ENCODE data around the gene HSPG2. TPM values are rescaled to one million over a fixed set of nuclear protein-coding genes. Genes with fewer than 3 reads are reported as not detected.

HSPG2 gene
- total RNA-seq, 5 donors from 2014 or later (not counting 1 experiment from before 2014, with no cell fraction given) = 4.4 to 9.3 (median 7.9) TPM

DNA sequence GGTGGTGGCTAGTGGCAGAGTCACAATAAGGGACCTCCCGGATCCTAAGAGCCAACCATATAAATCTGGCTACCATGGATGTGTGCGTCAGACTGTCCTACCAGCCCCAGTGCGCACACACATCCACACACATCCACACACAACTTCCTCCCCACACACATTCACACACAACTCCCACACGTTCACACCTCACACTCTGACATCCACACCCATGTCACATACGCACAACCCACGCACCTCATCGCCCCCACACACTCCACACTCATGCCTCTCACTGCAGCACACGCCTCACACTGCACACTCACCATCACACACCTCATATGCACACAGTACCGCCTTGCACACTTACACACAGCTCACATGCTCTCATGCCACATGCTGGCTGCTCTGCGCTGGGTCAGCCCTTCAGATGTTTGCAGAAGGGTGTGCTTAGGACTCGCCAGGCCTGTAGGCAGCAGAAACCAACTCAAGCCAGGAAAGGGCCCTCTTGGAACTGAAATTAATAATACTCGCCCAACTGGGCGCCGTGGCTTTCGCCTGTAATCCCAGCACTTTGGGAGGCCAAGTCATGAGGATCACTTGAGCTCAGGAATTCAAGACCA is 122.0 kb downstream of the HSPG2 start:
- peak overlapping the region; percentile 44 to 61 (median 48) for H3K4me3 Mint-ChIP-seq
- no peak overlapping the region for H3K27ac ChIP-seq (ENCODE audit: low read length)

DNA sequence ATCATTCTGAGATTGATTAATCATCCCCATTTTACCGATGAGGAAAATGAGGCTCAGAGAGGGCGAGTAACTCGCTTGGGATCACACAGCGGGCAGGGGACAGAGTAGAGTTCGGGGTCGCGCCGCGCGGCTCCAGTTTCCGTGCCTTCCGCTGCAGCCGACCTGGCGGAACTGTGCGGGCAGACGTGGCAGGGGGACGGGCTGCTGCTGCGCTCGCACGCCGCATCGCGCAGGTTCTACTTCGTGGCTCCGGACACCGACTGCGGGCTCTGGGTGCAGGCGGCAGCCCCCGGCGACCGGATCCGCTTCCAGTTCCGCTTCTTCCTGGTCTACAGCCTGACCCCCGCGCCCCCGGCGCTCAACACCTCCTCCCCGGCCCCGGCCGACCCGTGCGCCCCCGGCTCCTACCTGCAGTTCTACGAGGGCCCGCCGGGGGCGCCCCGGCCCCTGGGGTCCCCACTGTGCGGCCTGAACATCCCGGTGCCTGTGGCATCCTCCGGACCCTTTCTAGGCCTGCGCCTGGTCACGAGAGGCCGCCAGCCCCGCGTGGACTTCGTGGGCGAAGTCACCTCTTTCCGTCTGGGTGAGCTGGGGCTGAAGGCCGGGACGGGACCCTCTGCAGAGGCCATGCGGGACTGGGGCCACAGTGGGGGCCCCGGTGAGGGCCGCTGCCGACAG is 122.7 kb downstream of the HSPG2 start:
- peaks cover 6 to 12% (median 6%) of the 10 kb centered on the region in 3 donors for H3K4me1 Mint-ChIP-seq

More for the DNA sequence above, 122.0 kb downstream of the HSPG2 start:
- Mint-ChIP-seq H3K27me3 (peaks cover 3 to 31% of the 10 kb centered on the region in 2 donors), H3K27ac (no peak overlapping the region), H3K9me3 (no peaks in the 10 kb centered on the region), H3K4me1 (peaks cover 6 to 12% (median 6%) of the 10 kb centered on the region in 3 donors), H3K36me3 (no peaks in the 10 kb centered on the region)
- 87% methylated on average over 15 of the region's 15 CpGs for WGBS (ENCODE audit: insufficient coverage)
- no peaks in the 10 kb centered on the region for H3K36me3 ChIP-seq (ENCODE audit: control insufficient read depth in 2 of 2, extremely low read depth in 1 of 2, insufficient read depth in 1 of 2, low read length in 1 of 2)
- H3K4me3 ChIP-seq (ENCODE audit: control insufficient read depth in 1 of 2, extremely low read depth in 1 of 2, low read length in 1 of 2) = no peak overlapping the region
- no peaks in the 10 kb centered on the region for H3K9me3 ChIP-seq
- peaks cover 0 to 10% of the 10 kb centered on the region in 2 experiments for H3K4me1 ChIP-seq (ENCODE audit: control insufficient read depth in 1 of 2, extremely low read depth in 1 of 2, insufficient read depth in 2 of 2, low read length in 2 of 2)
- ChIA-PET POLR2A (no interaction called here), CTCF (no interaction called here)
- peaks cover 3 to 49% of the 10 kb centered on the region in 2 experiments for H3K27me3 ChIP-seq (replicated peaks in 1 of 2; ENCODE audit: control insufficient read depth in 2 of 2, extremely low read depth in 1 of 2, insufficient read depth in 2 of 2, low read length in 1 of 2)
- no peak for ATAC-seq (replicated peaks in 1 of 4)
- DNase-seq = no peak

DNA sequence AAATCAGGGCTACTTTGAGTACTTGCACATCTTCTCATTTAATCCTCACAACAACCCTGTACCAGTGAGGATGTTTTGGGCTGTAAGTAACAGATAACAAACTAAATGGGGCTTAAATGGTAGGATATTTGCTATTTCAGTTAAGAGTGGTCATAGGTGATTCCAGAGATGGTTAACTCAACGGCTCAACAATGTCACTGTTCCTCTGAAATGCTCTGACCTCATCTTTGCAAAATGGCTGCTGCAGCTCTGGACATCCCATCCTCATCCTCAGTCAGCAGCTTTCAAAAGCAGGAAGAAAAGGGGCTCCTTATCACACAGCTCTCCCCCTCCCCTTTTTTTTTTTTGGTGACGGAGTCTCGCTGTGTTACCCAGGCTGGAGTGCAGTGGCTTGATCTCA is 123.6 kb downstream of the HSPG2 start:
- H3K36me3 ChIP-seq (ENCODE audit: control insufficient read depth in 2 of 2, extremely low read depth in 1 of 2, insufficient read depth in 1 of 2, low read length in 1 of 2) = no peaks in the 10 kb centered on the region
- Mint-ChIP-seq H3K4me1 (peaks cover 5 to 11% (median 6%) of the 10 kb centered on the region in 3 donors), H3K27me3 (peaks cover 3 to 31% of the 10 kb centered on the region in 2 donors), H3K4me3 (peak overlapping the region in 1 of 3 donors; percentile 21), H3K36me3 (no peaks in the 10 kb centered on the region), H3K9me3 (no peaks in the 10 kb centered on the region), H3K27ac (no peak overlapping the region)
- peak overlapping the region in 1 of 2 donors; percentile 20 for H3K4me3 ChIP-seq (ENCODE audit: control insufficient read depth in 1 of 2, extremely low read depth in 1 of 2, low read length in 1 of 2)
- DNase-seq (no peak), ATAC-seq (replicated peaks in 1 of 4) (no peak)
- CTCF ChIA-PET = interaction anchor here in 1 of 2 donors (0.7 kb wide), 1 partner anchor 129 kb away, joined by 5 read pairs; no protein-coding TSS in a partner anchor
- no peak overlapping the region for H3K27ac ChIP-seq (ENCODE audit: low read length)
- no peaks in the 10 kb centered on the region for H3K9me3 ChIP-seq
- peaks cover 0 to 10% of the 10 kb centered on the region in 2 experiments for H3K4me1 ChIP-seq (ENCODE audit: control insufficient read depth in 1 of 2, extremely low read depth in 1 of 2, insufficient read depth in 2 of 2, low read length in 2 of 2)
- peaks cover 3 to 55% of the 10 kb centered on the region in 2 experiments for H3K27me3 ChIP-seq (replicated peaks in 1 of 2; ENCODE audit: control insufficient read depth in 2 of 2, extremely low read depth in 1 of 2, insufficient read depth in 2 of 2, low read length in 1 of 2)
- WGBS (ENCODE audit: insufficient coverage) = 100% methylated on average over 1 of the region's 3 CpGs
- POLR2A ChIA-PET = no interaction called here

More for the DNA sequence above, 122.7 kb downstream of the HSPG2 start:
- Mint-ChIP-seq H3K27ac (no peak overlapping the region), H3K36me3 (no peaks in the 10 kb centered on the region), H3K27me3 (peaks cover 3 to 31% of the 10 kb centered on the region in 2 donors), H3K9me3 (no peaks in the 10 kb centered on the region), H3K4me3 (peak overlapping the region; percentile 46 to 61 (median 58))
- 14% methylated on average over 61 of the region's 65 CpGs for WGBS (ENCODE audit: insufficient coverage)
- Histone ChIP-seq H3K36me3 (ENCODE audit: control insufficient read depth in 2 of 2, extremely low read depth in 1 of 2, insufficient read depth in 1 of 2, low read length in 1 of 2) (no peaks in the 10 kb centered on the region), H3K4me3 (ENCODE audit: control insufficient read depth in 1 of 2, extremely low read depth in 1 of 2, low read length in 1 of 2) (peak overlapping the region; percentile 25), H3K9me3 (no peaks in the 10 kb centered on the region), H3K27ac (ENCODE audit: low read length) (no peak overlapping the region), H3K27me3 (replicated peaks in 1 of 2; ENCODE audit: control insufficient read depth in 2 of 2, extremely low read depth in 1 of 2, insufficient read depth in 2 of 2, low read length in 1 of 2) (peaks cover 3 to 52% of the 10 kb centered on the region in 2 experiments), H3K4me1 (ENCODE audit: control insufficient read depth in 1 of 2, extremely low read depth in 1 of 2, insufficient read depth in 2 of 2, low read length in 2 of 2) (peaks cover 0 to 10% of the 10 kb centered on the region in 2 experiments)
- ATAC-seq (replicated peaks in 1 of 4) (peak; percentile 67 to 83 (median 77)), DNase-seq (peak in 26 of 35 experiments; percentile 2 to 38 (median 18))
- ChIA-PET POLR2A (no interaction called here), CTCF (no interaction called here)

DNA sequence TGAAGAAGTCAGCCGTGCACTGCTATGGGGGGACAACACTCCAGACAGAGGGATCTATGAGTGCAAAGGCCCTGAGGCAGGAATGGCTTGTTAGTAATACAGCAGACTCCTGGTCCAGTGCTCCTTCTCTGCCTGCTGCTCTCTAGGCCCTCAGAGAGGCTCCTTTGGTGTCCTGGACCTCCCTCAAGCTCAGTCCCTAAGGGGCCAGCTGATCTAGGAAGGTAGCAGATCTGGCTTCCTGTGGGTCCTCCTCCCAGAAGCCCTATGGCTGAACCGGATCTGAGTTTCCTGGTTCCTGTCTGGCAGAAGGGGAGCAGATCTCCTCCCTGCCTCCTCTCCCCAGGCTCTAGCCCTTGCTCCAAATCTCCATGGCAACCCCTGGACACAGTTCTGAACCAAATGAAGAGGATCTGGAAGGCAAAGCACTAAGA is 125.2 kb downstream of the HSPG2 start, which contains the start of gene LDLRAD2:
LDLRAD2 (plus strand) TSS at position 391 of the 431 bp plus-strand sequence. CDS start 187 bp downstream, outside the sequence.
- no peaks in the 10 kb centered on the region for H3K36me3 ChIP-seq (ENCODE audit: control insufficient read depth in 2 of 2, extremely low read depth in 1 of 2, insufficient read depth in 1 of 2, low read length in 1 of 2)
- Mint-ChIP-seq H3K4me1 (peaks cover 2 to 7% (median 6%) of the 10 kb centered on the region in 3 donors), H3K9me3 (no peaks in the 10 kb centered on the region), H3K27ac (peak within 1 kb of the TSS in 1 of 2 donors; percentile 7), H3K36me3 (no peaks in the 10 kb centered on the region), H3K27me3 (peaks cover 3 to 30% of the 10 kb centered on the region in 2 donors), H3K4me3 (no peak within 1 kb of the TSS)
- peaks cover 0 to 10% of the 10 kb centered on the region in 2 experiments for H3K4me1 ChIP-seq (ENCODE audit: control insufficient read depth in 1 of 2, extremely low read depth in 1 of 2, insufficient read depth in 2 of 2, low read length in 2 of 2)
- peaks cover 3 to 58% of the 10 kb centered on the region in 2 experiments for H3K27me3 ChIP-seq (replicated peaks in 1 of 2; ENCODE audit: control insufficient read depth in 2 of 2, extremely low read depth in 1 of 2, insufficient read depth in 2 of 2, low read length in 1 of 2)
- no peak within 1 kb of the TSS for H3K4me3 ChIP-seq (ENCODE audit: control insufficient read depth in 1 of 2, extremely low read depth in 1 of 2, low read length in 1 of 2)
- H3K27ac ChIP-seq (ENCODE audit: low read length) = no peak within 1 kb of the TSS
- no peak for DNase-seq
- ATAC-seq (replicated peaks in 1 of 4) = no peak
- POLR2A ChIA-PET = no interaction called here
- 71% methylated on average over 2 of the region's 2 CpGs for WGBS (ENCODE audit: insufficient coverage)
- H3K9me3 ChIP-seq = no peaks in the 10 kb centered on the region
- CTCF ChIA-PET = no interaction called here

DNA sequence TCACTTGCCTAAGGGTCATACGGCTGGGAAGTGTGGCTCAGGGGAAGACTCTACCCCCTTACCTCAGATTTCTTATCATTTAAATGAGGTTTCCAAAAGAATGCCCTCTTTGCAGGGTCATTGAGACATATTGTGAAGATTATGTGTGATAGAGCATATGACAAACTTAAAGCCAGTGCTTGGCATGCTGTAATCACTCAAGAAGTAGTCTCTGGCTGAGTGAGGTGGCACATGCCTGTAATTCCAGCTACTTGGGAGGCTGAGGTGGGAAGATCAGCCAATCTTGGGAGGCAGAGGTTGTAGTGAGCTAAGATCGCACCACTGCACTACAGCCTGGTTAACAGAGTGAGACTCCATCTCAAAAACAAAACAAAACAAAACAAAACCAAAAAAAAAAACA is 132.6 kb downstream of the HSPG2 start:
- no peaks in the 10 kb centered on the region for H3K4me1 Mint-ChIP-seq
- POLR2A ChIA-PET = no interaction called here
- CTCF ChIA-PET = no interaction called here
- H3K36me3 ChIP-seq (ENCODE audit: control insufficient read depth in 2 of 2, extremely low read depth in 1 of 2, insufficient read depth in 1 of 2, low read length in 1 of 2) = no peaks in the 10 kb centered on the region
- no peak for DNase-seq
- H3K27ac Mint-ChIP-seq = no peak overlapping the region
- no peak overlapping the region for H3K27ac ChIP-seq (ENCODE audit: low read length)
- H3K9me3 Mint-ChIP-seq = no peaks in the 10 kb centered on the region
- no peaks in the 10 kb centered on the region for H3K36me3 Mint-ChIP-seq
- peaks cover 3% of the 10 kb centered on the region in 2 donors for H3K27me3 Mint-ChIP-seq
- no peak for ATAC-seq (replicated peaks in 1 of 4)
- H3K27me3 ChIP-seq (replicated peaks in 1 of 2; ENCODE audit: control insufficient read depth in 2 of 2, extremely low read depth in 1 of 2, insufficient read depth in 2 of 2, low read length in 1 of 2) = peaks cover 0 to 14% of the 10 kb centered on the region in 2 experiments
- no CpG with 5 or more reads among the region's 2 CpGs for WGBS (ENCODE audit: insufficient coverage)
- no peaks in the 10 kb centered on the region for H3K9me3 ChIP-seq
- no peak overlapping the region for H3K4me3 Mint-ChIP-seq
- H3K4me1 ChIP-seq (ENCODE audit: control insufficient read depth in 1 of 2, extremely low read depth in 1 of 2, insufficient read depth in 2 of 2, low read length in 2 of 2) = no peaks in the 10 kb centered on the region
- no peak overlapping the region for H3K4me3 ChIP-seq (ENCODE audit: control insufficient read depth in 1 of 2, extremely low read depth in 1 of 2, low read length in 1 of 2)

DNA sequence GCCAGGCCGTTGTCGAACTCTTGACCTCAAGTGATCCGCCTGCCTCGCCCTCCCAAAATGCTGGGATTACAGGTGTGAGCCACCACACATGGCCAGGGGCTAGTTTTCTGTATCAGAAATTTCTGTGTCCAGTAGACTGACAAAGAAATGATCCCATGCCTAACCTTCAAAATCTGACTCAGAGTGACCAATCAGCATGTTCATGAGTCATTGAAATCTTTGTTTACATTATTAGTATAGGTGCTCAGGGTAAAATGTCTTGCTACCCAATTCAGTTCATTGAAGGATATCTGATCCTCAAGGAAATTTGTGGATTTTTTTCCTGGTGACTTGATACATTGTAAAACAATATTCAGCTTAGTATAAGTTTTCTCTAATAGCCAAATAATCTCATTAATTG is 136.0 kb downstream of the HSPG2 start:
- Mint-ChIP-seq H3K36me3 (no peaks in the 10 kb centered on the region), H3K4me3 (no peak overlapping the region), H3K27ac (no peak overlapping the region), H3K27me3 (peaks cover 3% of the 10 kb centered on the region in 2 donors), H3K9me3 (no peaks in the 10 kb centered on the region), H3K4me1 (no peaks in the 10 kb centered on the region)
- Histone ChIP-seq H3K27me3 (replicated peaks in 1 of 2; ENCODE audit: control insufficient read depth in 2 of 2, extremely low read depth in 1 of 2, insufficient read depth in 2 of 2, low read length in 1 of 2) (peaks cover 0 to under 1% of the 10 kb centered on the region in 2 experiments), H3K36me3 (ENCODE audit: control insufficient read depth in 2 of 2, extremely low read depth in 1 of 2, insufficient read depth in 1 of 2, low read length in 1 of 2) (no peaks in the 10 kb centered on the region), H3K4me1 (ENCODE audit: control insufficient read depth in 1 of 2, extremely low read depth in 1 of 2, insufficient read depth in 2 of 2, low read length in 2 of 2) (no peaks in the 10 kb centered on the region), H3K27ac (ENCODE audit: low read length) (no peak overlapping the region), H3K4me3 (ENCODE audit: control insufficient read depth in 1 of 2, extremely low read depth in 1 of 2, low read length in 1 of 2) (no peak overlapping the region), H3K9me3 (no peaks in the 10 kb centered on the region)
- ATAC-seq (replicated peaks in 1 of 4) (no peak), DNase-seq (no peak)
- CTCF ChIA-PET = no interaction called here
- 81% methylated on average over 4 of the region's 4 CpGs for WGBS (ENCODE audit: insufficient coverage)
- POLR2A ChIA-PET = no interaction called here

Measured in T-cell (primary cell).